GM21381 (cell line): ENCODE results near the gene TYW1B.
"Not testable (repeated sequence)": the region's sequence is repeated elsewhere in the genome, so short reads cannot be mapped to it uniquely, and the experiment has no call there.

Source experiments
- ATAC-seq: cut with Tn5 transposase; IDR thresholded peaks from one replicate; pipeline ENCODE4 v1.9.1; 2021; ENCODE audit warnings: mild to moderate bottlenecking, moderate library complexity; ENCODE audit not compliant: unreplicated experiment

The TYW1B gene

DNA sequence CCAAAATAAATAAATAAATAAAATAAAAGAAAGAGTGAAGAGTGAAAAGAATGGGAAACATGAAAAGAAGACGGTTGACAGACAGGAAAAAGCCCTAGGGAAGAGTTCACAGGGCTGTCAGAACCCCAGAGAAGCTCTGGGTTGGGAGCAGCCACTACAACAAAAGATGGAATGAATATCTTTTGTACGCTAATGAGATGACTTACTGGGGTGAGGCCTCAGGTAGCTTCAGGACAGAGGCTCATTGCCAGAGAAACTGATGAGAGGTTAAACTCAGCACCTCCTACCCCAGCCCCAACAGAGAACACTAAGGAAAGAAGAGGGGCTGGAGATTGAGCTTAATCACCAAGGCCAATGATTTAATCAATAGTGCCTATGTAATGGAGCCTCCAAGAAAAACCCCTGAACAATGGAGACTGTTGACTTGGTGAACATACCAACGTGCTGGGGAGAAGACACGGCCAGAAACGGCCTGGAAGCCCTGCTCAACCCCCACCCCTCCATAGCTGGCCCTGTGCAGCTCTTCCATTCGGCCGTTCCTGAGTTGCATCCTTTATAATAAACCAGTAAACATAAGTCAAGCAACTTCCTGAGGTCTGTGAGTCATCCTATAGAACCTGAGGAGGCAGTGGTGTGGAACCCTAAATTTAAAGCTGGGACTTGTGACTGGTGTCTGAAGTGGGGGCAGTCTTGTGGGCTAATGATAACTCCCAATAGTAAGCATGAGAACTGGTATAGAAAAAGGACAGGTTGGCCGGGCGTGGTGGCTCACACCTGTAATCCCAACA is 11.4 kb downstream of the TYW1B start:
- not testable (repeated sequence) for ATAC-seq

- not testable (repeated sequence) for ATAC-seq
Measured at GRCh38 chr7:72810437-72810836, 17.6 kb downstream of the TYW1B start.

DNA sequence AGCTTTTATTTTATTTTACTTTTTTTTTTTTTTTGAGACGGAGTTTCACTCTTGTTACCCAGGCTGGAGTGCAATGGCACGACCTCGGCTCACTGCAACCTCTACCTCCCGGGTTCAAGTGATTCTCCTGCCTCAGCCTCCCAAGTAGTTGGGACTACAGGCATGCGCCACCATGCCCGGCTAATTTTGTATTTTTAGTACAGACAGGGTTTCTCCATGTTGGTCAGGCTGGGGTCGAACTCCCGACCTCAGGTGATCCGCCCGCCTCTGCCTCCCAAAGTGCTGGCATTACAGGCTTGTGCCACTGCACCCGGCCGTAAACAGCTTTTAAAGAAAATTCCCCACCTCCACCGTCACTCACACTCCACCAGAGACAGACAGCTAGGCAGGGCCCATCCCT is 19.5 kb downstream of the TYW1B start:
- ATAC-seq: not testable (repeated sequence)

DNA sequence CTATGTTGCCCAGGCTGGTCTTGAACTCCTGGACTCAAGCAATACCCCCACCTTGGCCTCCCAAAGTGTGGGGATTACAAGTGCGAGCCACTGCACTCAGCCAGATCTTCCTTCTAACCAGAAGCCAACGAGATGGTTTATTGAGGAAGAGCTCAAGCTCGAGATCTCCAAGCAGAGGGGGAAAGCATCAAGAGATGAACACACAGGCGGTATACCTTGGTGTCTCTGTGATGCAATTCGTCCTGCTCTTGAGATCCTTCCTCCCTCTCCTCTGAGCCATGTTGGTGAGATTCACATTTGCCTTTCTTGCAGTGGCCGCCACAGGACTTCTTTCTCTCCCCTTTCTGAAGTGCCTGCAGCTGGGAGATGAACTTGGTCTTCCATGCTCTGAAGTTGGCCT is 21.1 kb downstream of the TYW1B start:
- not testable (repeated sequence) for ATAC-seq

DNA sequence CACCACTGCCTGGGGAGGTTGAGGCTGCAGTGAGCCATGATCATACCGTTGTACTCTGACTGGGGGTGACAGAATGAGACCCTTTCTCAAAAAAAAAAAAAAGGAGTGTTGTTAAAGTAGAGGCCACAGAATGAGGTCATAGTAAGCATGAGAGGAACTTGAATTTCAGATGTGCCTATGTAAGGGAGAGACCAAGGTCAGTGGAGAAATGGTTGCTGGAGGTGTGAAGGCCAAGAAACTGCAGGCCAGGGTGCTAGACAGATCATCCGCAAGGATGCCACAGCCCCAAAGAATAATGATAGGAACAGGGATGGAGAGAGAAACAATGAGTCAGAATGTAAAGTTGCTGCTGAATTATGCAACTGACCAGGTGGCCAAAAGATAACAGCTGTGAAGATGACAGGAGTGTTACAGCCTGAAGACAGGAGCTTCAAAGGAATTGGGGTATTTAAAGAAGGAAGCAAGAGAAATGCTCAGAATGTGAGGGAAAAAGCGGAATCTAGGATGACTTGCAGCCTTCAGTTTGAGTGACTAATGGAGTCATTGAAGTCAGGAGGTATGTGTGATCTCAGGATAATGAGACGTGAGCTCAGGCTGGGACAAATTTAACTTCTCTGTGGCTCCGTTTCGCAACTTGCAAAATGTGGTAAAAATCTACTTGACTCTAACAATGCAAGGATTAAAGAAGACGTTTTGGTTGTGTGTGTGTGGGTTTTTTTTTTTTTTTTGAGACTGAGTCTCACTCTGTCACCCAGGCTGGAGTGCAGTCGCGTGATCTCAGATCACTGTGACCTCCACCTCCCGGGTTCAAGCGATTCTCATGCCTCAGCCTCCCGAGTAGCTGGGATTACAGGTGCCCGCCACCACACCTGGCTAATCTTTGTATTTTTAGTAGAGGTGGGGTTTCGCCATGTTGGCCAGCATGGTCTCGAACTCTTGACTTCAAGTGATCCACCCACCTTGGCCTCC is 22.2 kb downstream of the TYW1B start:
- ATAC-seq: no peak

GRCh38 chr7:72803778-72804177 is 24.2 kb downstream of the TYW1B start:
- not testable (repeated sequence) for ATAC-seq

DNA sequence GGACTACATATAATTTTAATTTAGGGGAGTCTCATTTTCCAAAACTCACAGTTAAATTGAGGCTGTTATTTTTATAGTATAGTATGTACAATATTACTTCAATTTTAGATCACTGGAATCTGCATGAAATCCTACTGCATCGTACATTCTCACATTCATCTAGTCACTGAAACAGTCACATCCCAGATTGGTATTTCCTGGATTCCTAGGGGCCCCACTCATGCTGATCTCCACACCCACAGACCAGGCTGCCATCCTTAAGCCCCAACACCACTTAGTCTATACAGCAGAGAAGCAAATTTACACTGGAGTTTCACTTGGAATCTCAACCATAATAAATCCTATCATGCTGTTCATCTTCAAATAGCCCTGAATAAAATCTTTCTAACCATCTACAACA is 26.4 kb downstream of the TYW1B start:
- not testable (repeated sequence) for ATAC-seq

GRCh38 chr7:72795401-72795800 is 32.6 kb downstream of the TYW1B start:
- ATAC-seq: not testable (repeated sequence)

GRCh38 chr7:72793791-72794190 is 34.2 kb downstream of the TYW1B start:
- no peak for ATAC-seq

DNA sequence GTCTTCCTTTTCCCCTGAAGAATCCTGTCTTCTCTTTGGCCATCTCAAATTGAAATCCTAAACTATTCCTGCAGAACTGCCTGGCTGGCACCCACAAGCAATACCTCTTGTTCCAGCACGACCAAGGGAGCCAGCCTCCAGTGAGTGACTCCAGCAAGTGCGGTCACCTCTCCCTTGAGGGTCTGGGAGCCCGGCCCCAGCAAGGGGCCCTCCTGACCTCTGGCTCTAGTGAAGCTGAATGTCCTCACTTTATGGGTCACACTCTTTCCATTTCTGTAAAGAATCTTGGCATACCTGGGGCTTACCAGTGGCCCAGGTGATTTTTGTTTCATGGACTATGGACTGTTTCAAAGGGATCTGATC is 37.3 kb downstream of the TYW1B start:
- ATAC-seq: not testable (repeated sequence)

DNA sequence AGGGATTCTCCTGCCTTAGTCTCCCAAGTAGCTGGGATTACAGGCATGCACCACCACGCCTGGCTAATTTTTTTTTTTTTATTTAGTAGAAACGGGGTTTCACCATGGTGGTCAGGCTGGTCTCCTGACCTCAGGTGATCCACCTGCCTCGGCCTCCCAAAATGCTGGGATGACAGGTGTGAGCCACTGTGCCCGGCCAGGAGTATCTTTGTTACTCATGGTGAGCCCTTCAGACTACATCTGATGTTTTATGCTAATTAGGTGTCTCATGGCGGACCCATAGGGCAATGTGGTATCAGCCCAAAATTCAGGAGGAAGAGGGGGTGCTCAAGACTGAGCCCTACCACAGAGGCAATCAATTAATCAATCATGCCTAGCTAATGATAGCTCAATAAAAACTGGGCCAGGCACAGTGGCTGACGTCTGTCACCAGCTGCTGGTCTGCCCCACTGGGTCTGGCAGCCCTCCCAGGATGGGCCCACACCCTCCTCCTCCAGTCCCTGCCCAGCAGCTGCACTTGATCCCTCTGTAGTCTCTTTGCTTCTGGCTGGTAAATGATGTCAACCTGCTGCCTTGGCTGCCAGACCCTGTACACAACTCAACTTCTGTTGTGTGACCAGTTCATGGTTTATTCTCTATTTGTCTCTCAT is 37.8 kb downstream of the TYW1B start:
- ATAC-seq: not testable (repeated sequence)

GRCh38 chr7:72785166-72785955 is 42.6 kb downstream of the TYW1B start:
- no peak for ATAC-seq

GRCh38 chr7:72783601-72784370 is 44.2 kb downstream of the TYW1B start:
- not testable (repeated sequence) for ATAC-seq

- ATAC-seq: no peak
Measured at GRCh38 chr7:72781631-72782030, 46.4 kb downstream of the TYW1B start.

- no peak for ATAC-seq
Measured at GRCh38 chr7:72781161-72781560, 46.8 kb downstream of the TYW1B start.

DNA sequence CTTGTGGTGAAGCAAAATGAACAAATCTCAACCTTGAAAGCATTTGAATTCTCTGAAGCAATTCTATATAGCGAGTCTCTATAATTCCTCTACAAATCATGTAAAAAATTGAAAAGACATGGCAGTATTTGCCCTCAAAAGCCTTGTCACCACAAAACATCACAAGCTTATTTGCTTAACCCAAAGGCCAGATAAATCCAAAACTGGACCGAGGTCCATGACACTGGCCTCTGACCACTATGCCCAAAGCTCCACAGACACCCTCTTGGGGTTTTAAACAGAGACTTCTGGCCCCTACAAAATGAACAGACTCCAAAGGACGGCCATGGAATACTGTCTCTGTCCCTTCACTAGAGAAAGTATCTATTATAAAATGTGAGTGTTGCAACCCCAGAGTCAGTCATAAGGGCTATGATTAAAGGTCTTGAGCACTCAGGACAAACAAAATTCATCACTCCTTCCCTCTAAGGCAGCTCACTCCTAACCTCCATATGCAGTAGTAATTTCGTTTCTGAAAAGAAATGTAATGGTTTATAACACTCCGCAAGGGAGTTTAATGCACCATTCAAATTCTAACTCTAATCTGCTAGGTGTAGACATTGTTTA is 47.6 kb downstream of the TYW1B start:
- ATAC-seq: not testable (repeated sequence)

GRCh38 chr7:72777167-72777566 is 50.8 kb downstream of the TYW1B start:
- not testable (repeated sequence) for ATAC-seq

- ATAC-seq: not testable (repeated sequence)
Measured at GRCh38 chr7:72772627-72773026, 55.4 kb downstream of the TYW1B start.

- ATAC-seq: not testable (repeated sequence)
Measured at GRCh38 chr7:72766994-72767393, 61.0 kb downstream of the TYW1B start.
